Hepatic stellate cell (primary cell): ENCODE measurements around the gene GJD3.

Experiments used
- DNase-seq: peaks from one replicate; pipeline ENCODE4 v3.0.0; 2011; ENCODE audit warnings: low spot score

Gene GJD3

GRCh38 chr17:40351359-40352236 lies 12.9 kb downstream of the GJD3 start:
- DNase-seq: no peak

GRCh38 chr17:40350689-40351358 lies 13.7 kb downstream of the GJD3 start:
- DNase-seq: no peak

GRCh38 chr17:40349895-40350688 lies 14.4 kb downstream of the GJD3 start:
- no peak for DNase-seq

GRCh38 chr17:40349477-40349894 lies 15.1 kb downstream of the GJD3 start:
- DNase-seq: no peak

- no peak for DNase-seq
Measured at GRCh38 chr17:40348562-40349476, 15.7 kb downstream of the GJD3 start.

- DNase-seq: no peak
Measured at GRCh38 chr17:40348136-40348504, 16.4 kb downstream of the GJD3 start.

GRCh38 chr17:40347319-40348135 lies 17.0 kb downstream of the GJD3 start:
- no peak for DNase-seq

GRCh38 chr17:40346765-40347158 lies 17.8 kb downstream of the GJD3 start:
- DNase-seq: no peak

GRCh38 chr17:40345994-40346764 lies 18.4 kb downstream of the GJD3 start:
- no peak for DNase-seq

GRCh38 chr17:40345161-40345993 lies 19.2 kb downstream of the GJD3 start:
- peak; percentile 82 for DNase-seq

- no peak for DNase-seq
Measured at GRCh38 chr17:40344421-40345160, 19.9 kb downstream of the GJD3 start.

- no peak for DNase-seq
Measured at GRCh38 chr17:40343219-40344119, 21.1 kb downstream of the GJD3 start.

GRCh38 chr17:40342504-40343218 lies 21.9 kb downstream of the GJD3 start:
- DNase-seq: no peak

GRCh38 chr17:40341808-40342503 lies 22.6 kb downstream of the GJD3 start:
- peak; percentile 86 for DNase-seq

GRCh38 chr17:40340880-40341807 lies 23.4 kb downstream of the GJD3 start:
- peak; percentile 88 for DNase-seq
